Measurements from ENCODE around the gene OSBPL9. TPM values are rescaled to one million over a fixed set of nuclear protein-coding genes. Genes with fewer than 3 reads are reported as not detected.
"Not testable (repeated sequence)": the region's sequence is repeated elsewhere in the genome, so short reads cannot be mapped to it uniquely, and the experiment has no call there.

Gene OSBPL9
- total and polyA plus RNA-seq, 8 donors: 30.7 to 51.0 (median 35.6) TPM

GRCh38 chr1:51607681-51608095 lies 9.2 kb upstream of the OSBPL9 start:
- ATAC-seq: no peak
- Histone ChIP-seq H3K4me3 (no peak overlapping the region), H3K4me1 (no peaks in the 10 kb centered on the region), H3K36me3 (no peaks in the 10 kb centered on the region), H3K27ac (no peak overlapping the region), H3K27me3 (no peaks in the 10 kb centered on the region), H3K9me3 (no peaks in the 10 kb centered on the region)
- intact Hi-C loops (cut with DNase I): no loop called here
- WGBS, 2 donors: 79 to 82% methylated on average over 6 of the region's 6 CpGs
- DNase-seq: no peak
- no peak for FAIRE-seq
- TF ChIP-seq CTCF (IDR thresholded peaks at IDR 0.05): no peak

GRCh38 chr1:51610104-51610503 lies 6.8 kb upstream of the OSBPL9 start:
- H3K27ac ChIP-seq; H3K9me3 ChIP-seq; H3K36me3 ChIP-seq; DNase-seq; H3K4me1 ChIP-seq; H3K27me3 ChIP-seq; H3K4me3 ChIP-seq; ATAC-seq; FAIRE-seq; intact Hi-C loops (cut with DNase I): not testable (repeated sequence)
- WGBS, 2 donors: 88 to 94% methylated on average over 6 of the region's 6 CpGs

- Histone ChIP-seq H3K4me3 (no peak overlapping the region), H3K9me3 (no peaks in the 10 kb centered on the region), H3K36me3 (no peaks in the 10 kb centered on the region), H3K4me1 (no peaks in the 10 kb centered on the region), H3K27ac (no peak overlapping the region), H3K27me3 (no peaks in the 10 kb centered on the region)
- TF ChIP-seq CTCF (IDR thresholded peaks at IDR 0.05): no peak
- intact Hi-C loops (cut with DNase I): no loop called here
- no peak for ATAC-seq
- no peak for FAIRE-seq
- no peak for DNase-seq
- whole genome bisulfite sequencing, 2 donors: 76 to 82% methylated on average over 4 of the region's 4 CpGs
These were observed 6.3 kb upstream of the OSBPL9 start for GRCh38 chr1:51610637-51611036.

- H3K4me3 ChIP-seq: no peak overlapping the region
- no peak for DNase-seq
These were observed 4.4 kb upstream of the OSBPL9 start for GRCh38 chr1:51612447-51612961.

GRCh38 chr1:51615780-51616291 lies 1.1 kb upstream of the OSBPL9 start:
- no peak for ATAC-seq
- intact Hi-C loops (cut with DNase I): no loop called here
- WGBS, 2 donors: 87 to 88% methylated on average over 10 of the region's 10 CpGs
- no peaks in the 10 kb centered on the region for H3K36me3 ChIP-seq
- TF ChIP-seq CTCF (IDR thresholded peaks at IDR 0.05): no peak
- H3K4me3 ChIP-seq: no peak overlapping the region
- H3K9me3 ChIP-seq: no peaks in the 10 kb centered on the region
- H3K4me1 ChIP-seq: peaks cover 0 to 16% (median 0%) of the 10 kb centered on the region in 3 donors
- no peak for DNase-seq
- H3K27ac ChIP-seq: no peak overlapping the region
- FAIRE-seq: no peak
- no peaks in the 10 kb centered on the region for H3K27me3 ChIP-seq

More at GRCh38 chr1:51612447-51612961, 4.4 kb upstream of the OSBPL9 start:
- intact Hi-C loops (cut with DNase I): no loop called here
- Histone ChIP-seq H3K9me3 (no peaks in the 10 kb centered on the region), H3K4me1 (peaks cover 0 to 6% (median 0%) of the 10 kb centered on the region in 3 donors), H3K36me3 (no peaks in the 10 kb centered on the region), H3K27ac (no peak overlapping the region), H3K27me3 (no peaks in the 10 kb centered on the region)
- TF ChIP-seq CTCF (IDR thresholded peaks at IDR 0.05): no peak
- 16 to 17% methylated on average over 2 of the region's 2 CpGs for WGBS, 2 donors
- no peak for FAIRE-seq
- no peak for ATAC-seq

Measured in pancreas (tissue), 10 donors.